ENCODE results near the gene THOC7.

THOC7 gene

DNA sequence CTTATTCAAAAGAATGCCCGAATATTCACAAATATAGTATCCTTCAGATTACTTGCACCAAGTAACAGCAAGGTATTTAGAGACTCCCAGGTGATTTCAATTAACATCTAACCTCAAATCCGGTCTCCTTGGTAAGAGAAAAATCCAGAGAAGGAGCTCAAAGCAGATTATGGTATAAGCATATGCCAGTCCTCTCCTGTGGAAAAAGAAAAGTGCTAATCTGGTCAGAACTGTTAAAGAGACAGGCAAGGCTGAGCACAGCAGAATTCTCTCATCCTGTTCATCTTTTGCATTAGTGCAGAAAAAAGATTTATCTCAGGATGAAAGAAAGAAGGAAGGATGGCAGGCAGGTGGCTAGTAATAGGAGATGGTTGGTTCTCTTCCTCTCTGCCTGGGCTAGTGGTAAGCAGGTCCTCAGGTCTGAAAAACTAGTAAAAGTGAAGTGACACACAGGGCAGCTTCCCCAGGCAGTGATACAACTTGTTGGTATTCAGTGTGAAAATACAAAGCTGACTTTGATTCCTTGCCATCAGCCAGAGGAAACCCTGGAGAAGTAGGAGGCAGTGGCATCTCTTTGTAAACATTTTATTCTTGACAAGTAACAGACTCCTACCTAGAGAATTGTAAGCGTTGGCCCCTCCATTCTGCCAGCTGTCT, 14.3 kb upstream of the THOC7 start:
- no peak for DNase-seq

DNA sequence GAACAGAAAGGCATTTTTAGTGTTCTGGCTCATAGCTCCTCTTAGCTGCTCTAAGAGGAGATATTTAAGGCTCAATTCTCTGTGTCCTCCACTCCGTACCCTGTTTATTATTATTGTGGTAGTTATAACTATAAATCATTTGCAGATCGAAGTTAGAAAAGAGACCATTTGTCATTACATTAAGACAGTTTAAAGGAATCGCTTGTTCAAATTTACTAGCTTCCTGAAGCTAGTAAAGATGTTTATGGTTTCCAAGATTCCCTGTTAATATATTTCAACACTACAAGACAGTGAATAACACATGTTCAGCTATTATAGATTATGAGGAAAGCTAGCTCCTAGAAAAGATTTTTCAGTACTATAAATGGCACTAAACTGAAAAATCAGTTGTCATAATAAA, 12.7 kb upstream of the THOC7 start:
- no peak for DNase-seq

DNA sequence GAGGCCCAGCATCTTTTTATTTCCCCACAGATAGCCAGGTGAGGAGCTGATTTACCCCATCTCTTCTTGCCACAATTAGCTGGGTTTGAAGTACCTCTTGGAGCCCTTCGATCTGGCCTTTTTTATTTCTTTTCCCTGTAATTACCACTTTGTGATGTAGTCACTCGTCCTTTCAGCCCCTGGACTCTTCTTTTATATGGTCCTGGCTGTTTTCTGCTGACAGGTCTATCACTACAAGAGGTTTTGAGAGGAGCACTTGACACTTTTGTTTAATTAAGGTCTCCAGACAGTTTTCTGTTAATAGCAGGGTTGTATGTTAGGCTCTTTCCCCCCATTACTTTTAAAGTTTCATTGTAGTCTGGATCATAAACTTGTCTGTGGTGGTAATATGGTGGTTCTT, 11.9 kb upstream of the THOC7 start:
- DNase-seq, result no peak

DNA sequence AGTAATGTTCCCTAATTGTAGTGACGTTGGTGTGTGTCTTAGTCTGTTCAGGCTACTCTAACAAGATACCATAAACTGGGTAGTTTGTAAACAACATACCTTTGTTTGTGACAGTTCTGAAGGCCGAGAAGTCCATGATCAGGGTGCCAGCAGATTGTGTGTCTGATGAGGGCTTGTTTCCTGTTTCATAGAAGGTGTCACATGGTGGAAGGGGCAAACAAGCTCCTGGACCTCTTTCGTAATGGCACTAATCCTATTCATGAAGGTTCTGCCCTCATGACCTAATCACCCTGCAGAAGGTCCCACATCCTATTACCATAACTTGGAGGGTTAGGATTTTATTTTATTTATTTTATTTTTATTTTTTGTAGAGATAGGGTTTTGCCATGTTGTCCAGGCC, 11.2 kb upstream of the THOC7 start:
- DNase-seq, result no peak

DNA sequence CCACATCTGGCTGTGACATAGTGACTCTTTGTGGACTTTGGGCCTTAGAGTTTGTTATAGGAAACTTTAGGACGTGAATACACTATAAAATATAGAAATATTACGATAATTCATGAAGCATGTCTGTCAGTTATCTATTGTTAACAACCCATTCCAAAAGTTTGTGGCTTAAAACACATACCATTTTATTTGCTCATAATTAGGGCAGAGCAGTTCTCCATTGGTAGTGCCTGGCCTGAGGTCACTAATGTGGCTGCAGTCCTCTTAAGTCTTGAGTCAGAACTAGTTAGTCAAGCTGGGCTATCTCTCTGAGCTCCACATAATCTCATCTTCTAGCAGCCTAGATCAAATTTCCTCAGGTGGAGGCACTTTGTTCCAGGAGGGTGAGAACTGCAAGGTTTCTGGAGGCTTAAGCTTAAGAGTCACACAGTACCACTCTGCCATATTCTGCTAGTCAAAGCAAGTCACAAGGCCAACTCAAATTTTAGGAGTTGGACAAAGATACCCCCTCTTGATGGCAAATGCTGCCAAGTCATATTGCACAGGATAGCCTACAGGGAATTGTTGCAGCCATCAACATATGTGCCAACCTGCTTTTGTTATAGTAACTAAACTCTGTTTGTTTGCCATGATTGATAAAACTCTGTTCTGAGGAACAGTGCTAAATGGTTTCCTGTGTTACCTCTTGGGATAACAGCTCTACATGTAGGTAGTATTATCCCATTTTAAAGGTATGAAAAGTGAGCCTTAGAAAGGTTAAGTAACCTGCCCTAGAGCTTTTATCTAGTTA, 8.7 kb upstream of the THOC7 start:
- no peak for DNase-seq

DNA sequence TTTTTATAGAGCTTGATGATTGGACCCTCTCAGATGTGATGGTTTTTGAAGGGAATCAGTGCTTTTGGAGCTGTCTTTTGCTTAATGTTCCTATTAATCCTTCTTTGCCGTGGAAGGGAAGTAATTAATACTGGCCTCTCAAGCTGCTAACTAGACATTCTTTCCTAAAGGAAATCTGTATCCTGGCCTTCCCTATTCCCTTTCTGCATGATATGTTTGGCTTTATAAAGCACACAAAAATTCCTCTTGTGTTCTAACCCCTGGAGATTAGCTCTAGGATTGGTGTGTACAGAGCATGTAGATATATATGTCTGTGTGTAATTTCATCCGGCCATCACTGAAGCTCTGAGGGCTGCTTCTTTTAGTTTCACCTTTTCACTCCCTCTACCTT, 7.0 kb upstream of the THOC7 start:
- no peak for DNase-seq

DNA sequence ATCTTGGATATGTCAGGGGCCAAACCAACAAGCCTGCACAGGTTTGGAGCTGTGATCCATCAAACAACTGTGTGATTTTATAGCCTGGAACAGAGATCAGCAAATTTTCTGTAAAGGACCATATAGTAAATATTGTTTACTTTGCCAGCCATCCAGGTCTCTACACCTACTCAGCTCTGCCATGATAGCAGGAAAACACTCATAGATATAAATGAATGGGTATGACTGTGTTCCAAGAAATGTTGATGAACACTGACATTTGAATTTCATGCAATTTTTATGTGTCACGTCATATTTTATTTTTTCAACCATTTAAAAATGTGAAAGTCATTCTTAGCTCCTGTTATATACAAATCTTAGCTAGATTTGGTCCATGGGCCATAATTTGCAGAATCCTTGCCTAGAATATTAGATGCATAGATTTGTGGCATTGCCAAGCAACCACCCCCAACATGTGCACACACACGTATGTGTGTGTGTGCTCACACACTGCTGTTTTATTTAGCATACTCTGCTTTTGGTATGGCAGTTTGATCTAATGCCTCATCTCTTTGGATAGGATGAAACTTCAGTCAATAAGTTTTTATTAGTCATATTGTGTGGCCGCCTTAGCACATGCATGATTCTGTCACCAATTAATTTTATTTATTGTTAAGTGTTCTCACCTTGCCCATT, 6.5 kb upstream of the THOC7 start:
- no peak for DNase-seq

DNA sequence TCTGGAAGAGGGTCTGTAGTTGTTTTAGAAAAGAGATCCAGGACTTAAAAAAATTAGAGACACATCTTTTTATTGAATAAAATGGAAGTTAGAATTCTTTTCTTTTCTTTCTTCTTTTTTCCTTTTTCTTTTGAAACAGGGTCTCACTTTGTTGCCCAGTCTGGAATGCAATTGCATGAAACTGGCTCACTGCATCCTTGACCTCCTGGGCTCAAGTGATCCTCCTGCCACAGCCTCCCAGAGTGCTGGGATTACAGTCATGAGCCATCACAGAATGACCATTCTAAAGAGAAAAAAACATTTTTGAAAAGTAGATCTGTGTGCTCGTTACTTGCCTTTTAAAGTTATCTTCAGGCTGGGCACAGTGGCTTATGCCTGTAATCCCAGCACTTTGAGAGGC, 3.6 kb upstream of the THOC7 start:
- DNase-seq, result no peak

DNA sequence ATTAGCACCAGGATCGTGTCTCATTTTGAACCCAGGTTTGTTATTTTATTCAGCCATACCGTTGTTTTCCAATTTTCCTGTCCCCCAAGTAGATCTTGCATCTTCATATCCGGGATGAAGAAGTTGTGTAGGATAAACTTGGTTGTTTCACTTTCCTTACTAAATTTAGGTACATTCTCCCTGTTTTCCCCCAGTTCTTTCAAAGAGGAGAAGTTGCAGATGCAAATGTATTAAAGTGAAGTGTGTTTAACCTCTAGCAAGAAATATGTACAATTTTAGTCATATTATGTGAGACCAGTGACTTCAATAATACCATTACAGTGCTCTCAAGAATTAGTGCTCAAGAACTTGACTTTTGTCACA, 1.3 kb upstream of the THOC7 start:
- DNase-seq, result no peak

DNA sequence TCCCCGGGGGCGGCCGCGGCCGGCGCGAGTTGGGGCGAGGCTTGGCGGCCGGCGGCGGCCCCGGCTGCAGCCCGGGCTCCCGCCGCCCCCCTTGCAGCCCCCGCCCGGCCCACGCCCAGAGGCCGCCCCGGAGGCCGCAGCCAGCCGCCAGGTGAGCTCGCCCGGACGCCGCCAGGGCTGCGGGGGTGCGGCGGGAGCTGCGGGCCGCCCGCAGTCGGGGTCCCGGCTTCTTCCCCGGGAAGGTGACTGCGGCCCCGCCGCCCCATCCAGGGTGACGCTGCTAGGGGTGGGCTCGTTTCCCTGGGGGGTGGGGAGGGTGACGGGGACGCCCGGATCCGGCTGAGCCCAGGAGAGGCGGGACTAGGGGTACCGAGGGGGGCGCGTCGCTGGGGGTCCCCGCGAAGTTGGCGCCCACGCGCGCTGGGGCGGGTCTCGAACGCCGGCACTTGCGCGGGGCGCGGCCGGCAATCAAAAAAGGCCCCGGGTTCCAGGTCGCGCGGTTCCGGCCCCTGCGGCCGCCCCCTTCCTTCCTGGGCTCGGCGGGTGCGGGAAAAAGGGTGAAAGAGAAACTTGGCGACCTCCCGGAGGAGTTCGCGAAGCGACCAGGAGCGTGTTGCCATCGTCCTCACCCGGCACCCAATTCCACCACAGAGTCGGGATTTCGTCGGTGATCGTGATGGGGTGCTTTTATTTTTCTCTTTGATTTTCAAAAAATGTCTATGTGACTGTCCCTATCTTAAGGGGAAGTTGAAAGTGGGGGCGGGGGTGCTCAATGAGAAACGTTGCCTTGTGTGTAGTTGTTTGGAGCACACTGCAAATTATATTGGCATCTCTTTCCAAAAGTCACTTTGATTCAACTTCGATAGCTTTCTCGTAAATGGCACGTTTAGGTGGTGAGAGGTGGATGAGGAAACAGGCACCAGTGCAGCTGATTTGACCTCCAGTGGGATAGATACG, 681 bp upstream of the THOC7 start:
- peak; percentile 19 for DNase-seq

DNA sequence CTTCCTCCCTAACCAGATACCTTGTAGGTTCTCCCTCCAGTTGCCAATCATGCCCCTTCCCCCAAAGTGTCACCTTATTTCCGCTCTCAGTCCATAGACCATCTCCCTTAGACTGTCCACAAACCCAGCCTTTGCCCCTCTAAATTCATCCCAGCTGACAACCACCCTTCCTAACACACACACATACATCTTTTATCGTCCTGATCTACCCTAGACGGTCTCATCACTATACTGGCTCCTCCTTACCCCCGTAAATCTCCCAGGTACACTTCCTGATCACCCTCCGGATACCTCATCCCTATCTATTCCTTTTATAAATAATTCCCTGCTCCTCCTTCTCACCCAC, 828 bp downstream of the THOC7 start:
- no peak for DNase-seq

DNA sequence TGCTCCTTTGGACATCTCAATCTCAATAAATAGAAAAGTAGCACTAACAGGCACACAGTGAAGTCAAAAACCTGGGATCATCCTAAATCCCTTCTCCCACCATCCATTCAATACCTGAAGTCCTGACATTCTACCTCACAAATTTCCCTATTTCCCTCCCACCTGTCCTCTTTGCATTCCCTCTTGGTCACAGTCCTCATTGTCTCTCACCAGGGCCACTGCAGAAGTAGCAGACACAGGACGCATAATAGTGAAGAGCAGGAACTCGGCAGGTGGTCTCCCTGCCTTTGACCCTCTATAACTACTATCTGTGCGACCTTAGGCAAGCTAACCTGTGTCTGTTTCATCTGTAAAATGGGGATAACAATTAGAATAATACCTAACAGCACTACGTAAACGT, 2.3 kb downstream of the THOC7 start:
- DNase-seq, result no peak

DNA sequence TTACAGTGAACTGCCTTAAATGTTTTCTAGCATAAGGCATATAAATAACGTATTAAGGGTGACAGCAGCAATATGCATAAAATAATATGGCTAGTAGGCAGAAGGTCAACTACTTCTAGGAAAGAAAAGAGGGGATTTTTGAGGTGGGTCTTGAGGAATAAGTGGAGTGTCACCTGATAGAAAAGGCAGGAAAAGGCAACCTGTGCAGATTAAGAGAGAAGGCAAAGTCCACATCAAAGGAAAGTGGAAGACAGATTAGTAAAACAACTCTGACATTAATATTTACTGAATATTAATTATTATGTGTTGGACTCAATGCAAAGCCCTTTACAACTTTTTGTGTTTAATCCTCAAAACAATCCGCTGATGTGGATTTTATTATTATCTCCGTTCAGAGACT, 2.8 kb downstream of the THOC7 start:
- DNase-seq, result no peak

DNA sequence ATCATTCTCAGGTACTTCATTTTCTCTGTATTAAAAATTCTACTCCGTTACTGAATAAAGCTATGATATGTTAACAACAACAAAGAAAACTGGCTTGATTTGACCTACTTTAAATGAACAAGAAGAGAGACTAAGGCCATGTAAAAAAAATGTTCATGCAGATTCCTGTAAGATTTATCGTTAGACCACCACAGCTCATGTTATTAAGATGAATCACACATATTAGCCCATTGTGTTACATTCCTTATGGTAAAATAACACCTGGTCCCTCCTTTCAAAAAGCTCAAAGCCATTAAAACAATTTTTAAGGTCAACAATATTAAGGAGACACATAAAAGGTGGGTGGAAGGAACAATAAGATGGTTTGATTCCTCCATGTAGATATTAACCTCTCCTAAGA, 6.3 kb downstream of the THOC7 start:
- DNase-seq, result no peak

DNA sequence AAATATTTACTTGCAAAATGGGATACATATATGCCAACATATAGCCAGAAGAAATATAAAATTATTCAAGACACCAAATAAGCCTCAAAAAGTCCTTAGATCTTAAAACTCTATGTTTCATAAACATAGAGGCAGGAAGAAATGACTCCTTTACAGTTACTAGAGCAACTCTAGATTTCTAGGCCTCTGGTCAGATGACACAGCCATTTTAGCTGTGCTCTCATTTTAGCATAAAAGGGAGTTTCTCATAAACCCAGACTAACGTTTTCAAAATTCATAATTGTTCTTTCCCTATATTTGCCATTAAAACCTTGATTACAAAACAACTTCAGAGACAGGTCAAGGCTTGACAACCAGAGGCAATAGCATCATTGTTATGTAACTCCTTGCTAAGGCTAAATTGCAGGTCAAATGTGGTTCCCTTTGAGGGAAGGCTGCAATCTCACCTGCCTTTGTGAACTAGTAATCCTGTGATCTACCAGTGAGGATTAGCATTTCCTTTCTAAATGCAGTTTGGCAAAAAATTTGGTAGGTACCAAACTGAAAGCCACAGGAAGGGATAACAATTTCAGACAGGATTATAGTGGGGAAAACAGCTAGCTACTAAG, 8.2 kb downstream of the THOC7 start:
- no peak for DNase-seq

DNA sequence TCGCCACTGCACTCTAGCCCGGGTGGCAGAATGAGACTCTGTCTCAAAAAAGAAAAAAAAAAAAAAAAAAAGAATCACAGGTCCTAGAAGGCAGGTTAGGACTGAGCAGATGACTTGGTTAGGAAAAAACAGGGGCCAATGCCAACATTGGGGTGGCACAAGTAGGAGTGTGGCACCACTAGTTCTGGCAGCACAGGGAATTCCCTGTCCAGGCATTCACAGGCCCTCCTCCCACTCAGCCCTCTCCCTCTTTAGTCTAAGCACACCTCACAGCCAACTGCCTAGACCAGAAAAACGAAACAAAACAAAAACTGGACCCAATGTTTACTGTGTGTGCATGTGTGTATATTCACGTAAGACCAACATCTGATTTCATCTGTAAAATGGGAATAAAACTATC, 10.5 kb downstream of the THOC7 start:
- no peak for DNase-seq

DNA sequence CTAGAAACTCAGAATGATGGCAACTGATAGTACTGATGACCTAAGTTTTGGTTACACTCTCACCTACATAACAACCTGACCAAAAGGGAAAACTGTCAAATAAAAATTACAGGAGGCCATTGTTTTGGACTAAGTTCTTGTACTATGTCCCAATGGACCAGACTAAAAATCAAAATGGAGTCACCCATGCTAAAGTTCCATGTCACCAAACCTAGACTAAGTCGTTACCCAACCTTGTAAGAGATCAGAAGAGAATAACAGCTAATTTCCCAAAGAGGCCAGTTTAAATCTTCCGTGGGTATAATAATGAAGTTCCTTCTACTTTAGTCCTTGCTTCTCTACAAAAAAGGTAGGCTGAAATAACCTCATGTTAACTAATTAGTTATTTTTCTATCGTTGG, 12.3 kb downstream of the THOC7 start:
- no peak for DNase-seq

DNA sequence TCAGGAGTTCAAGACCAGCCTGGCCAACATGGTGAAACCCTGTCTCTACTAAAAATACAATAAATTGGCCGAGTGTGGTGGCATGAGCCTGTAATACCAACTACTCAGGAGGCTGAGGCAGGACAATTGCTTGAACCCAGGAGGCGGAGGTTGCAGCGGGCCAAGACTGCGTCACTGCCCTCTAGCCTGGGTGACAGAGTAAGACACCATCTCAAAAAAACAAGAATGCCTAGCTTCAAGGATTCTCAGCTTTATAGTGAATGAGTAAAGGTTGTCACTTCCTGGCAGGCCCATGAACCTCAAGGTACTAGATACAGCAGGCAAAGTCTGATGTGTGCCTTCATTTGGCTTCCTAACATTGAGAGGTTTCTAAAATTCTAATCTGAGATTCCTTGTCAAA, 14.4 kb downstream of the THOC7 start:
- no peak for DNase-seq

DNA sequence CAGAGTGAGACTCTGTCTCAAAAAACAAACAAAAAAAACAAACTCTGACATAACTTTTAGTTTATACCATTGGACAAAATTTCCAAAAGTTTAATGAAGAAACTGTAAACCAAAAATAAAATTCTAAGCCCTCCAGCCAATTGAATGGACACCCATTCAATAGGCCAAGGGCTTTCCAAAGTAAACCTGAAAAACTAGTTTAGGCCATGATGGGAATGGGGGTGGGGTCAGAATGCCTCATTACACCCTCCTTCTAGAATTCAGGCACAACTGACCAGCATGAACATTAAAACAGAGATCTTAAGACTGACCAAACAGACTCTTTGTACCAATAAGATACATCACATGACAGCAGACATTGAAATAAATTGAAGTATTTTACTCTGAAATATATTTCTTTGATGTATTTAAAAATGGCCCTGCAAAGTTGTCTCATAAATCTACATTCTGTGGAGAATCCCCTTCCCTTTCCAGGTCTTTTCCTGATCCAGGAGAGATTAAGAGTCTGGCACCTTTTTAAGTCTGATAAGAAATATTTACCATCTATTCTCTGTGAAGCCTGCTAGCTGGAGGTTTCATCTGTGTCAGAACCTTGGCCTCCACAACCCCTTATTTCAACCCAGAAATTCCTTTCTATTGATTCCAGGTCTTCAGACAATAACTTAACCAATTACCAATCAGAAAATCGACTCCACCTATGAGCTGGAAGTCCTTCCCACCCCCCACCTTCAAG, 15.7 kb downstream of the THOC7 start:
- DNase-seq, result no peak

DNA sequence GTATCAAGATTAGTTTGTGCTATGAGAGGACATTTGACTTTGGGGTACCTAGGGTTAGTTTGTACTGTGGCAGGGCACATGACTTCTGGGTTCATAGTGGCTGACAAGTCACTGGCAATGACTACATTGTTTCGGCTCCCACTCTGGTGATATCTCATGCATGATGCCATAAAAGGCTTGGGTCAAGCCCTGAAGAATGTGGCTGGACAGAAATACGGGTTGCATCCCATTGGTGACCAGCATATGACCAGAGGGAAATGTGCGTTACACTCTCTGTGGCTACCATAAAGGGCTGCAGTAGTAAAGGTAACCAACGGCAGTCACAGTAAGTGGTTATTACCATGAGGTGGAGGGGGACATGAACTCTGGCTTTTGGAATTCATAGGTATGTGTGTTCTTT, 18.4 kb downstream of the THOC7 start:
- DNase-seq, result no peak

DNA sequence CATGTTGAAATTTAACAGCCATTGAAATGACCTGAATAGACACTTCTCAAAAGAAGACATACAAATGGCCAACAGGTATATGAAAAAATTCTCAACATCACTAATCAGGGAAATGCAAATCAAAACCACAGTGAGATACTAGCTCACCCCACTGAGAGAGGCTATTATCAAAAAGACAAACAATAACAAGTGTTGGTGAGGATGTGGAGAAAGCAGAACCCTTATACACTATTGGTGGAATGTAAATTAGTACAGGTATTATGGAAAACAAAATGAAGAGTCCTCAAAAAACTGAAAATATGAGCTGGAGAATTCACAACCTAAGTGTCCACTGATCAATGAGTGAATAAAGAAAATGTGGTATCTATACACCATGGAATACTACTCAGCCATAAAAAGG, 21.5 kb downstream of the THOC7 start:
- DNase-seq, result no peak

DNA sequence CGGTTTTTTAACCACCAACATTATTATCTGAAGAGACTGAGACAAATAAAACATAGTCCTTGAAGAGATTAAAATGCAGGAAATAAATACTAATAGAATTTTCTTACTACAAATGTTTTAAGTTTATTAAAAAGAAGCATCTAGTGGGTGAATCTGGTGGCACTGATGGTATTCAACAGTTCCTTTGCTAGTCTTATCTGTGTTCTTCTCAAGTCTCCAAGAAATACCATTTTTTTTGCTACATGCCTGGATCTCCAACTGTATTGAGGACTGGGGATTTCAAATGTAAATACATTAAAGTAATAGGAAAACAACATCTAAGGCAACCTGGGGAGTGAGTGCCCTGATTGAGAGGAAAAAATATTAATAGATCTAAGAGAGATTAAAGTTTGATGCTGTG, 21.9 kb downstream of the THOC7 start:
- DNase-seq, result no peak
